Erythroblast (primary cell): ENCODE data around the gene TMEM130.

ENCODE experiments used
- GATA1 ChIP-seq: IDR thresholded peaks from 2 replicates; pipeline ENCODE4 v1.6.1; 2011; ENCODE audit warnings: low read depth, mild to moderate bottlenecking, control low read depth, low read length, moderate library complexity
- POLR2A ChIP-seq: IDR thresholded peaks from 2 replicates; pipeline ENCODE4 v1.6.1; 2011; ENCODE audit warnings: mild to moderate bottlenecking, low read length

GRCh38 chr7:98802781-98803110 lies 67.1 kb downstream of the TMEM130 start:
- TF ChIP-seq POLR2A (no peak), GATA1 (no peak)
